ENCODE data around the gene ZMYM3. TPM values are rescaled to one million over a fixed set of nuclear protein-coding genes. Genes with fewer than 3 reads are reported as not detected.

The ZMYM3 gene
- total and polyA plus RNA-seq, 2 experiments from 2014 or later: 15.1 to 26.2 TPM

DNA sequence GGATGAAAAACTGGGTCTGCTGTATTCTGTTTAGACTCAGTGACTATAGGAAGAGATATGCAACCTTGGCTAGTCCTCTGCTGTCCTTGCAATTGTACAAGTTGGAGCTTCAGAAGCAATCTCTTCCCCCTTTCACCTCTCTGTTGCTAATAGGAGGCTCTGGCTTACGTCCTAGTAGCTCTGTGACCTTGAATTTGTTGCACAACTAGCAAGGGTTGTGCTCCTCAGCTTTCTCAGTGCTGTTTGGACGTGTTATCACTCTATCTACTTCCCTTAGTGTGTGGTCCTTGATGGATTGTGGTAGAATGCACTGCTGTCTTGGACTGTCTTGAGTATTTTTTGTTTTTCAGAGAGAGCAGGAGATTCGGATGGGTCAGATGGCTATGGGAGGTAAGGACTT, 44.2 kb upstream of the ZMYM3 start:
- no peak overlapping the region for H3K4me3 ChIP-seq
- no peaks in the 10 kb centered on the region for H3K4me1 ChIP-seq (ENCODE audit: insufficient read depth)
- TF ChIP-seq, protein P1, sequence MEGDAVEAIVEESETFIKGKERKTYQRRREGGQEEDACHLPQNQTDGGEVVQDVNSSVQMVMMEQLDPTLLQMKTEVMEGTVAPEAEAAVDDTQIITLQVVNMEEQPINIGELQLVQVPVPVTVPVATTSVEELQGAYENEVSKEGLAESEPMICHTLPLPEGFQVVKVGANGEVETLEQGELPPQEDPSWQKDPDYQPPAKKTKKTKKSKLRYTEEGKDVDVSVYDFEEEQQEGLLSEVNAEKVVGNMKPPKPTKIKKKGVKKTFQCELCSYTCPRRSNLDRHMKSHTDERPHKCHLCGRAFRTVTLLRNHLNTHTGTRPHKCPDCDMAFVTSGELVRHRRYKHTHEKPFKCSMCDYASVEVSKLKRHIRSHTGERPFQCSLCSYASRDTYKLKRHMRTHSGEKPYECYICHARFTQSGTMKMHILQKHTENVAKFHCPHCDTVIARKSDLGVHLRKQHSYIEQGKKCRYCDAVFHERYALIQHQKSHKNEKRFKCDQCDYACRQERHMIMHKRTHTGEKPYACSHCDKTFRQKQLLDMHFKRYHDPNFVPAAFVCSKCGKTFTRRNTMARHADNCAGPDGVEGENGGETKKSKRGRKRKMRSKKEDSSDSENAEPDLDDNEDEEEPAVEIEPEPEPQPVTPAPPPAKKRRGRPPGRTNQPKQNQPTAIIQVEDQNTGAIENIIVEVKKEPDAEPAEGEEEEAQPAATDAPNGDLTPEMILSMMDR (IDR thresholded peaks at IDR 0.05; ENCODE audit: poor library complexity): no peak
- no peak for TF ChIP-seq EZH2phosphoT487 (IDR thresholded peaks at IDR 0.05; ENCODE audit: low read depth, severe bottlenecking, unreplicated experiment)
- TF ChIP-seq EZH2 (IDR thresholded peaks at IDR 0.05; ENCODE audit: borderline replicate concordance): no peak
- H3K36me3 ChIP-seq (replicated peaks; ENCODE audit: insufficient read depth, low read depth): no peaks in the 10 kb centered on the region
- peaks cover 3% of the 10 kb centered on the region for H3K79me2 ChIP-seq
- DNase-seq (ENCODE audit: low spot score): no peak
- H3K9me3 ChIP-seq (ENCODE audit: low read depth): no peaks in the 10 kb centered on the region
- H3K9me2 ChIP-seq (replicated peaks; ENCODE audit: insufficient read depth): no peaks in the 10 kb centered on the region
- 56% methylated on average over 3 of the region's 3 CpGs for WGBS (ENCODE audit: low lambda C conversion rate, missing lambda C conversion rate)
- H3K4me2 ChIP-seq: no peak overlapping the region
- no peaks in the 10 kb centered on the region for H3K27me3 ChIP-seq
- H3K27ac ChIP-seq: no peak overlapping the region
- H2AFZ ChIP-seq: no peak overlapping the region
- H4K20me1 ChIP-seq (ENCODE audit: insufficient read depth, poor library complexity, severe bottlenecking): no peaks in the 10 kb centered on the region

DNA sequence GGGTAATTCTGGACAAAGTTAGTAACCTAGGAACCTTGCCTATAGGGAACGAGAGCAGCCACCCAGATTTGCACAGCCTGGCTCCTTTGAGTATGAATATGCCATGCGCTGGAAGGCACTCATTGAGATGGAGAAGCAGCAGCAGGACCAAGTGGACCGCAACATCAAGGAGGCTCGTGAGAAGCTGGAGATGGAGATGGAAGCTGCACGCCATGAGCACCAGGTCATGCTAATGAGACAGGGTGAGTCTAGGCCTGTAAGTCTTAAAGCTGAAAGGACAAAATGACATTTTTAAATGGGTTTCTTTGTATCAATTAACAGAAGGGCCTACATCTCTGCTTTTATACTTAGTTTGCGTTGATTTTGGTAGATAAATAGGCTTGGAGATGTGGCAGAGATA, 42.9 kb upstream of the ZMYM3 start:
- 85% methylated on average over 6 of the region's 6 CpGs for WGBS (ENCODE audit: low lambda C conversion rate, missing lambda C conversion rate)
- Histone ChIP-seq H3K36me3 (replicated peaks; ENCODE audit: insufficient read depth, low read depth) (no peaks in the 10 kb centered on the region), H3K27me3 (no peaks in the 10 kb centered on the region)

DNA sequence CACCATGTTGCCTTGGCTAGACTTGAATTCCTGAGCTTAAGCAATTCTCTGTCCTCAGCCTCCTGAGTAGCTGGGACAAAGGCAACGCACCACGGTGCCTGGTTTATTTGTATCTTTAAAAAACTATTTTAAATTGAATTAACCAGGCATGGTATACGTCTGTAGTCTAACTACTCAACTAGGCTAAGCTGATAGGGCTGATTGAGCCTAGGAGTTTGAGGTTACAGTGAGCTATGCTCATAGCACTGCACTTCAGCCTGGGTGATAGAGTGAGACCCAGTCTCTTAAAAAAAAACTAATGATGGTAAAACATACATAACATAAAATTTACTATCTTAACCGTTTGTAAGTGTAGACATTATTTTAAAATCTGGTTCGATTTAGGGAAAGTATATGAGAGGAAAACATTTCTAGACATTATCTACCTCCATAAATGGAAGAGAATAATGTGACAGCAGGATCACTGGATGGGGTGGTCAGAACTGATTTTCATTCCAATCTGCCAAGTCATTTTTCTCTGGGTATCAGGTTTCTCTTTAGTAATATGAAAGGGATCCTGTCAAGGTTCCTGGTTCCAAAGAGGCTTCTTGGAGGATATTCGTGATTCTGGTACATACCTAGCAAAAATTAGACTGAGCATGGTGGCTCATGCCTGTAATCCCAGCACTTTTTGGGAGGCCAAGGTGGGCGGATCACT, 38.9 kb upstream of the ZMYM3 start:
- DNase-seq (ENCODE audit: low spot score): no peak
- Histone ChIP-seq H3K9me2 (replicated peaks; ENCODE audit: insufficient read depth) (no peaks in the 10 kb centered on the region), H4K20me1 (ENCODE audit: insufficient read depth, poor library complexity, severe bottlenecking) (peaks cover 30% of the 10 kb centered on the region), H3K4me3 (no peak overlapping the region), H3K27ac (no peak overlapping the region), H3K36me3 (replicated peaks; ENCODE audit: insufficient read depth, low read depth) (no peaks in the 10 kb centered on the region), H3K9me3 (ENCODE audit: low read depth) (no peaks in the 10 kb centered on the region), H2AFZ (no peak overlapping the region), H3K4me2 (no peak overlapping the region), H3K79me2 (peaks cover 49% of the 10 kb centered on the region), H3K27me3 (no peaks in the 10 kb centered on the region), H3K4me1 (ENCODE audit: insufficient read depth) (no peaks in the 10 kb centered on the region)
- 79% methylated on average over 7 of the region's 7 CpGs for WGBS (ENCODE audit: low lambda C conversion rate, missing lambda C conversion rate)
- TF ChIP-seq EZH2phosphoT487 (IDR thresholded peaks at IDR 0.05; ENCODE audit: low read depth, severe bottlenecking, unreplicated experiment) (no peak), EZH2 (IDR thresholded peaks at IDR 0.05; ENCODE audit: borderline replicate concordance) (no peak)
- TF ChIP-seq, protein P1 (IDR thresholded peaks at IDR 0.05; ENCODE audit: poor library complexity): no peak

More for the DNA sequence above, 42.9 kb upstream of the ZMYM3 start:
- H3K79me2 ChIP-seq: peaks cover 12% of the 10 kb centered on the region
- TF ChIP-seq EZH2 (IDR thresholded peaks at IDR 0.05; ENCODE audit: borderline replicate concordance): no peak
- no peaks in the 10 kb centered on the region for H3K9me3 ChIP-seq (ENCODE audit: low read depth)
- no peaks in the 10 kb centered on the region for H3K4me1 ChIP-seq (ENCODE audit: insufficient read depth)
- no peak overlapping the region for H2AFZ ChIP-seq
- H3K27ac ChIP-seq: no peak overlapping the region
- no peak overlapping the region for H3K4me2 ChIP-seq
- no peaks in the 10 kb centered on the region for H4K20me1 ChIP-seq (ENCODE audit: insufficient read depth, poor library complexity, severe bottlenecking)
- no peak overlapping the region for H3K4me3 ChIP-seq
- no peak for DNase-seq (ENCODE audit: low spot score)
- H3K9me2 ChIP-seq (replicated peaks; ENCODE audit: insufficient read depth): no peaks in the 10 kb centered on the region

DNA sequence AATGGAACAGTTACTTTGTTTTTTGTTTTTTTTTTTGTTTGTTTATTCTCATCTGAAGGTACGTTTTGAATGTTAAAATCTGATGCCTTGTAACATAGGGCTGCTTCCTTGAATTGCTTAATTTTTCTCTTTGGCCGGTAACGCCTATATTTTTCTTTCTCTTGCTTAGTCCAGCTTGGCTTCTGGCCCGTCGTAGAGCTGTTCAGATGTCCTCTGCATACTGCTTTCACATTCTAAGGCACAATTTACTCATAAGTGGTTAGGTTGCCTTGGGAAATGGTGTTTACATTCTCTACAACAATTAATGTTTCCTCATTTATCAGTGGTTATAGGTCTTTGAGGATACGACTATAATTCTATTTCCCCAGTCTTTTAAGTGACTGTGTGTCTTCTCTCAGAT, 37.4 kb upstream of the ZMYM3 start:
- no peaks in the 10 kb centered on the region for H3K4me1 ChIP-seq (ENCODE audit: insufficient read depth)
- no peak overlapping the region for H3K27ac ChIP-seq
- H3K9me2 ChIP-seq (replicated peaks; ENCODE audit: insufficient read depth): no peaks in the 10 kb centered on the region
- H3K4me2 ChIP-seq: no peak overlapping the region
- H2AFZ ChIP-seq: no peak overlapping the region
- no peaks in the 10 kb centered on the region for H3K9me3 ChIP-seq (ENCODE audit: low read depth)
- 76% methylated on average over 6 of the region's 6 CpGs for WGBS (ENCODE audit: low lambda C conversion rate, missing lambda C conversion rate)
- no peaks in the 10 kb centered on the region for H3K36me3 ChIP-seq (replicated peaks; ENCODE audit: insufficient read depth, low read depth)
- peaks cover 63% of the 10 kb centered on the region for H3K79me2 ChIP-seq
- peaks cover 45% of the 10 kb centered on the region for H4K20me1 ChIP-seq (ENCODE audit: insufficient read depth, poor library complexity, severe bottlenecking)
- no peaks in the 10 kb centered on the region for H3K27me3 ChIP-seq
- TF ChIP-seq EZH2 (IDR thresholded peaks at IDR 0.05; ENCODE audit: borderline replicate concordance): no peak
- no peak for TF ChIP-seq EZH2phosphoT487 (IDR thresholded peaks at IDR 0.05; ENCODE audit: low read depth, severe bottlenecking, unreplicated experiment)
- TF ChIP-seq, protein P1 (IDR thresholded peaks at IDR 0.05; ENCODE audit: poor library complexity): no peak
- DNase-seq (ENCODE audit: low spot score): no peak
- no peak overlapping the region for H3K4me3 ChIP-seq

All from hepatocyte (in vitro differentiated cells).